ENCODE results near the gene AURKB. TPM values are rescaled to one million over a fixed set of nuclear protein-coding genes. Genes with fewer than 3 reads are reported as not detected.

AURKB gene
- total and polyA plus RNA-seq, 2 of the 13 experiments (the other 11 are each of a cell fraction or from before 2014, with no cell fraction given): 29.5 to 75.3 TPM

DNA sequence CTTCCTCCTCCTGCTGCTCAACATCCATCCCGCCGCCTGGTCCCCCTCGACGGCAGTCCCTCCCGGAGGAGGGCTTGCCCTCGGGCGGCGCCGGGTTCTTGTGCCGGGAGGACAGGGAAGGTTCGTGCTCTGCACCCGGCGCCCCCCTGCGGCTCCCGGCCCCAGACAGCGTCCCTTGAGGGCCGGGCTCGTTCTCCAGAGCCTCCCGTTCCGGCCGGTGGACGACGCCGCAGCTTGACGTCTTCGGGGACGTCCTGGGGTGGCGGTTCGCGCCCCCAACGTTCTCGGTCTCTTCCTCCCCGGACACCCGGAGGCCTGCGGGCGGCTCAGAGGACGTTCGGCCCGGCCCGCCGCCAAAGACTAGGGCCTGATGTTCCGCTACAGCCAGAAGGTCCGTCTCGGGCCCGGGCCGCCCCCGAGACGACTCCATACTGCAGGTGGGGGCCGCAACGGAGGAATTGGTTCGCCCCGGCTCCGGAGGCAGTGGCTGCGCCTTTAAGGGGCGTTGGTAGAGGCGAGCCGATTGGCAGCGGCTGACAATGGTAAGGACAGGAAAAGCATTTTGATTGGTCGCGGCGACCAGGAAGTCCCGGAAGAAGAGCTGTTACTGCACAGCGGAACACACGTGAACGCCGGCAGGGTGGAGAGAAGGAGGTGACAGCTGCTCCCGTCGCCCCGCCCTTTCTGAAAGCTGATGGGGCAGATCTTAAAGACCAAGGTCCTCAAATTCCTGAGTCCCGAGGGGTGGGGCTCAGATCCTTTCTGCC, 20.5 kb downstream of the AURKB start, which contains the start of gene BORCS6 (continued):
- TF ChIP-seq ZBTB1 (CRISPR knock-in tag; IDR thresholded peaks at IDR 0.05; ENCODE audit: borderline replicate concordance): no peak
- TF ChIP-seq, protein P1, sequence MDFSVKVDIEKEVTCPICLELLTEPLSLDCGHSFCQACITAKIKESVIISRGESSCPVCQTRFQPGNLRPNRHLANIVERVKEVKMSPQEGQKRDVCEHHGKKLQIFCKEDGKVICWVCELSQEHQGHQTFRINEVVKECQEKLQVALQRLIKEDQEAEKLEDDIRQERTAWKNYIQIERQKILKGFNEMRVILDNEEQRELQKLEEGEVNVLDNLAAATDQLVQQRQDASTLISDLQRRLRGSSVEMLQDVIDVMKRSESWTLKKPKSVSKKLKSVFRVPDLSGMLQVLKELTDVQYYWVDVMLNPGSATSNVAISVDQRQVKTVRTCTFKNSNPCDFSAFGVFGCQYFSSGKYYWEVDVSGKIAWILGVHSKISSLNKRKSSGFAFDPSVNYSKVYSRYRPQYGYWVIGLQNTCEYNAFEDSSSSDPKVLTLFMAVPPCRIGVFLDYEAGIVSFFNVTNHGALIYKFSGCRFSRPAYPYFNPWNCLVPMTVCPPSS (IDR thresholded peaks at IDR 0.05): no peak
- TF ChIP-seq, protein P2, sequence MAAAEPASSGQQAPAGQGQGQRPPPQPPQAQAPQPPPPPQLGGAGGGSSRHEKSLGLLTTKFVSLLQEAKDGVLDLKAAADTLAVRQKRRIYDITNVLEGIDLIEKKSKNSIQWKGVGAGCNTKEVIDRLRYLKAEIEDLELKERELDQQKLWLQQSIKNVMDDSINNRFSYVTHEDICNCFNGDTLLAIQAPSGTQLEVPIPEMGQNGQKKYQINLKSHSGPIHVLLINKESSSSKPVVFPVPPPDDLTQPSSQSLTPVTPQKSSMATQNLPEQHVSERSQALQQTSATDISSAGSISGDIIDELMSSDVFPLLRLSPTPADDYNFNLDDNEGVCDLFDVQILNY (CRISPR knock-in tag; conservative IDR thresholded peaks at IDR 0.05): no peak
- TF ChIP-seq ZFYVE20 (CRISPR knock-in tag; IDR thresholded peaks at IDR 0.05; ENCODE audit: borderline replicate concordance, low read depth): no peak
- no peak for TF ChIP-seq SSRP1 (CRISPR knock-in tag; IDR thresholded peaks at IDR 0.05)
- no peak; the same call in 1 of the 2 replicates for TF ChIP-seq SRY (CRISPR knock-in tag; IDR thresholded peaks at IDR 0.05)
- peak; percentile 30; the same call in 1 of the 2 replicates for TF ChIP-seq ZNF547 (CRISPR knock-in tag; IDR thresholded peaks at IDR 0.05)
- no peak for TF ChIP-seq ZNF660 (CRISPR knock-in tag; IDR thresholded peaks at IDR 0.05; ENCODE audit: borderline replicate concordance, low read depth)
- TF ChIP-seq KMT2B (CRISPR knock-in tag; IDR thresholded peaks at IDR 0.05): no peak
- TF ChIP-seq, protein P3, sequence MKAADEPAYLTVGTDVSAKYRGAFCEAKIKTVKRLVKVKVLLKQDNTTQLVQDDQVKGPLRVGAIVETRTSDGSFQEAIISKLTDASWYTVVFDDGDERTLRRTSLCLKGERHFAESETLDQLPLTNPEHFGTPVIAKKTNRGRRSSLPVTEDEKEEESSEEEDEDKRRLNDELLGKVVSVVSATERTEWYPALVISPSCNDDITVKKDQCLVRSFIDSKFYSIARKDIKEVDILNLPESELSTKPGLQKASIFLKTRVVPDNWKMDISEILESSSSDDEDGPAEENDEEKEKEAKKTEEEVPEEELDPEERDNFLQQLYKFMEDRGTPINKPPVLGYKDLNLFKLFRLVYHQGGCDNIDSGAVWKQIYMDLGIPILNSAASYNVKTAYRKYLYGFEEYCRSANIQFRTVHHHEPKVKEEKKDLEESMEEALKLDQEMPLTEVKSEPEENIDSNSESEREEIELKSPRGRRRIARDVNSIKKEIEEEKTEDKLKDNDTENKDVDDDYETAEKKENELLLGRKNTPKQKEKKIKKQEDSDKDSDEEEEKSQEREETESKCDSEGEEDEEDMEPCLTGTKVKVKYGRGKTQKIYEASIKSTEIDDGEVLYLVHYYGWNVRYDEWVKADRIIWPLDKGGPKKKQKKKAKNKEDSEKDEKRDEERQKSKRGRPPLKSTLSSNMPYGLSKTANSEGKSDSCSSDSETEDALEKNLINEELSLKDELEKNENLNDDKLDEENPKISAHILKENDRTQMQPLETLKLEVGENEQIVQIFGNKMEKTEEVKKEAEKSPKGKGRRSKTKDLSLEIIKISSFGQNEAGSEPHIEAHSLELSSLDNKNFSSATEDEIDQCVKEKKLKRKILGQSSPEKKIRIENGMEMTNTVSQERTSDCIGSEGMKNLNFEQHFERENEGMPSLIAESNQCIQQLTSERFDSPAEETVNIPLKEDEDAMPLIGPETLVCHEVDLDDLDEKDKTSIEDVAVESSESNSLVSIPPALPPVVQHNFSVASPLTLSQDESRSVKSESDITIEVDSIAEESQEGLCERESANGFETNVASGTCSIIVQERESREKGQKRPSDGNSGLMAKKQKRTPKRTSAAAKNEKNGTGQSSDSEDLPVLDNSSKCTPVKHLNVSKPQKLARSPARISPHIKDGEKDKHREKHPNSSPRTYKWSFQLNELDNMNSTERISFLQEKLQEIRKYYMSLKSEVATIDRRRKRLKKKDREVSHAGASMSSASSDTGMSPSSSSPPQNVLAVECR (CRISPR knock-in tag; IDR thresholded peaks at IDR 0.05; ENCODE audit: borderline replicate concordance): peak; percentile 69; the same call in 1 of the 2 replicates
- no peak for TF ChIP-seq ZNF350 (CRISPR knock-in tag; IDR thresholded peaks at IDR 0.05; ENCODE audit: borderline replicate concordance, low read depth)
- TF ChIP-seq SRSF9 (IDR thresholded peaks at IDR 0.05; ENCODE audit: borderline replicate concordance, insufficient read depth, low read depth, low read length, poor library complexity, severe bottlenecking): no peak
- TF ChIP-seq ZMAT3 (CRISPR knock-in tag; conservative IDR thresholded peaks at IDR 0.05): no peak
- no peak for TF ChIP-seq NR2F2 (IDR thresholded peaks at IDR 0.05; ENCODE audit: borderline replicate concordance, low read depth)
- no peak for TF ChIP-seq SETDB1 (CRISPR knock-in tag; IDR thresholded peaks at IDR 0.05; ENCODE audit: borderline replicate concordance)
- TF ChIP-seq ZNF274 (CRISPR knock-in tag; IDR thresholded peaks at IDR 0.05): peak; percentile 31; the same call in 1 of the 2 replicates
- TF ChIP-seq, protein P4, sequence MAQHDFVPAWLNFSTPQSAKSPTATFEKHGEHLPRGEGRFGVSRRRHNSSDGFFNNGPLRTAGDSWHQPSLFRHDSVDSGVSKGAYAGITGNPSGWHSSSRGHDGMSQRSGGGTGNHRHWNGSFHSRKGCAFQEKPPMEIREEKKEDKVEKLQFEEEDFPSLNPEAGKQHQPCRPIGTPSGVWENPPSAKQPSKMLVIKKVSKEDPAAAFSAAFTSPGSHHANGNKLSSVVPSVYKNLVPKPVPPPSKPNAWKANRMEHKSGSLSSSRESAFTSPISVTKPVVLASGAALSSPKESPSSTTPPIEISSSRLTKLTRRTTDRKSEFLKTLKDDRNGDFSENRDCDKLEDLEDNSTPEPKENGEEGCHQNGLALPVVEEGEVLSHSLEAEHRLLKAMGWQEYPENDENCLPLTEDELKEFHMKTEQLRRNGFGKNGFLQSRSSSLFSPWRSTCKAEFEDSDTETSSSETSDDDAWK (CRISPR knock-in tag; IDR thresholded peaks at IDR 0.05): no peak
- TF ChIP-seq, protein P5, sequence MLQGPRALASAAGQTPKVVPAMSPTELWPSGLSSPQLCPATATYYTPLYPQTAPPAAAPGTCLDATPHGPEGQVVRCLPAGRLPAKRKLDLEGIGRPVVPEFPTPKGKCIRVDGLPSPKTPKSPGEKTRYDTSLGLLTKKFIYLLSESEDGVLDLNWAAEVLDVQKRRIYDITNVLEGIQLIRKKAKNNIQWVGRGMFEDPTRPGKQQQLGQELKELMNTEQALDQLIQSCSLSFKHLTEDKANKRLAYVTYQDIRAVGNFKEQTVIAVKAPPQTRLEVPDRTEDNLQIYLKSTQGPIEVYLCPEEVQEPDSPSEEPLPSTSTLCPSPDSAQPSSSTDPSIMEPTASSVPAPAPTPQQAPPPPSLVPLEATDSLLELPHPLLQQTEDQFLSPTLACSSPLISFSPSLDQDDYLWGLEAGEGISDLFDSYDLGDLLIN (CRISPR knock-in tag; IDR thresholded peaks at IDR 0.05; ENCODE audit: borderline replicate concordance): no peak
- no peak for TF ChIP-seq ZFP62 (CRISPR knock-in tag; IDR thresholded peaks at IDR 0.05)

All from HepG2 (cell line).